GM12801 (cell line): ENCODE measurements around the gene APBA1.

Source experiments
- CTCF ChIP-seq: IDR thresholded peaks from one replicate; pipeline ENCODE4 v1.5.1; 2011; ENCODE audit warnings: control low read depth; ENCODE audit not compliant: insufficient read length; ENCODE audit errors: extremely low read depth

Gene APBA1

GRCh38 chr9:69584759-69585158 is 87.4 kb downstream of the APBA1 start:
- no peak for TF ChIP-seq CTCF

DNA sequence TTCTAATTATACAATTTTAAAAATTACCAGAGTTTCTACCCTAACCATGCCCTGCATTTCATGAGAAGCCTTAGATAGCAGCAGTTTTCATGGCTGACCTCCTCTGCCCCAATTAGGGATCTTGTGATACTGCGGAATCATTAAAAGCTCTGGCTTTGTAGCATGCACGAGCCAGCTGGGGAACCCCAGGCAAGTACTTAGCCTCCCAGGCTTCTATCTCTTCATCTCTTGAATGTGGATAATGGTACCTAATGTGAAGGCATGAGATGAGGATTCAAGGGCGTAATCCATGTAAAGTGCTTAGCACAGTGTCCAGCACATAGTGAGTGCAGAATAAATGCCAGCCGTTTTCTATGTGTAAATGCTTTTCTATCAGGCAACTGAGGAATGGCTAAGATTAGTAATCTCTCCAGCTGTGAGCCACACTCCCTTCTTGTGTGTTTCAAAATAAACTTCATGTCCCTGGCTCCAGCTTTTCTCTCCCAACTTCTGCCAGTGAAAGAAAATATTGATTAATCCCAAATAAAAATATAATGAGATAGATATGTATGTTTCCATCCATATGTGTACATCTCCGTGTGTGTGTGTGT is 88.4 kb downstream of the APBA1 start:
- TF ChIP-seq CTCF = no peak

- no peak for TF ChIP-seq CTCF
Observed at GRCh38 chr9:69582544-69583297, 89.5 kb downstream of the APBA1 start.

GRCh38 chr9:69582018-69582417 is 90.2 kb downstream of the APBA1 start:
- no peak for TF ChIP-seq CTCF

DNA sequence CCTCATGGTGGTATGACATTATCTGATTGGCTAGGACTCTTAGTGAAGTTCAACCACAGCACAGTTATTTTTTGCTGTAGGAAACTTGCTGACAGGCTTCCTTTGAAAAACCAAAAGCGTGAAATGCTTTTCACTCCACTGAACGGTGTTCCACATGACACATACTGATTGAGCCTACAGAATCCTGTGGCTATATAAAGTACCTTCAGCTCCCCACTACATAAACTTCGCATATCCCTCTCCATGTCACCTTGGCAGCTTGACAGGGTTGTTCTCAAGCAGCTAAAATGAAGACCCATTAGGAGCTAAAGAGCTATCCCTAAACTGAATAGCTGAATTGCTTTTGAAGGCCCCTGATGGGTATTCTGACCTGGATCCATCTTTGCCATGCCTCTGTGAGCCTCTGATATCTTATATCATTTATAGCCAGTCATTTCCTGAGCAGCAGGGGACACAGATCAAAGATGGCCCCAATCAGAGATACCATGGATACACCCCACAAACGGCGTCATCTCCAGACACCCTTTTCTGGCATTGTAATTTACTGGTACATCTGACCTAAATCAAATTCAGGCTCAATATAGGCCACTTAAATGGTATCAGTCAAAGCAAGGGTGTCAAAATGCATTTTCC is 91.5 kb downstream of the APBA1 start:
- TF ChIP-seq CTCF = no peak

DNA sequence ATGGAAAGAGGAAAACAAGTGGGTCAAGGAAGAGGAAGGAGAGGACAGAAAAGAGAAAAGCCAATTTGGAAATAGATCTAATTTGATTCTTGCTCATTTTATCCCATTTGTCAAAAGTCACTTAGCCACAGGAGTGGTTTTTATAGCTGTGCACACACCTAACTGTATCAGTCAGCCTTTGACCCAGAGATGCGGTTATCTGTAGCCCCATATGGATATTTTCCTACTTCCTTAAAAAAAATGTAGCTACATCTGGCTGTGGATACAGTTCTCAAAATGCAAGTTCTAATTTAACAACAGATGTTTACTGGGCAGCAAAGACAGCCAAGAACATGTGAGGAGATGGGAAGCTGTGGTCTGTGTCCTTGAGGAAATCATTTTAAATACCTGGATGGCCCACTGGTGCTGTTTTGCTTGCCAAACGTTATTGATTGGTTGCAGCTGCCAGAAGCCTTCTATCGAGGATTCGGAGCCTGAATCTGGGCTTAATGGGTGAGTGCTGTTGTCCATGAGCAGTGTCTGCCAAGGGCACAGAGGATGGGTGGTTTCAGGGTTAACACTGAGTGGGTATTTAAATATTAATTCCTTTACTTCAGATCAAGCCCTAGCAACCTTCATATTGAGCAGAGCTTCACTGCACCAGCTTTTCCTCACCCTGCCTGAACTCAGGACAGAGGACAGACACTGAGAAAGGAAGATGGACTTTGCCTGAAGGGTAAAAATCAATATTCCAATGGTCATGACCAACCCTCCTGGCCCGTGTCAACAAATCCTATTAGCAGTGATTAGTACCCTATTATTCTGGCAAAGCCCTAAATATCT is 92.2 kb downstream of the APBA1 start:
- no peak for TF ChIP-seq CTCF
